ENCODE data around the gene HNF1B. TPM values are rescaled to one million over a fixed set of nuclear protein-coding genes. Genes with fewer than 3 reads are reported as not detected.

HNF1B gene
- total and polyA plus RNA-seq, 10 of the 15 experiments (the other 5 are each of a cell fraction or from before 2014, with no cell fraction given), result 0.51 to 12.7 (median 1.9) TPM

DNA sequence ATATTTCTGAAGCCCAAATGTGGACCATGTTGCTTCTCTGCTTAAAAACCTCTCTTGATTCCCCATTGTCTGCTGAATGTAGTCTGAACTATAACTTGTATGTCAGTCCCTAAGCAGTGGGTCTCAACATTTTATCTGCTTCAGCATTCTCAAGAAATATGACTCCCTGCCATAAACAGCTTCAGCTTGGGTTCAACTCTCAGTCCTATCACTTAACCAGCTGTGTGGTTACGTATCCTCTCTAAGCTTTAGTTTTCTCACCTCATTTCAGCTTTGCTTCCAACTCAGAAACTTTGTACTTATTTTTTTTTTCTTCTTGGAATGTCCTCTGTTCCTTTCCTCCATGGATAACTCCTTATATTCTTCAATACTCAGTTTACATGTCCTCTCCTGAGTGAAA is 97.0 kb downstream of the HNF1B start:
- Histone ChIP-seq H3K79me2 (ENCODE audit: control insufficient read depth, insufficient read depth, low read length) (peaks cover 4% of the 10 kb centered on the region), H3K4me3 (no peak overlapping the region), H3K9me3 (replicated peaks; ENCODE audit: control insufficient read depth, insufficient read depth, low read length) (no peaks in the 10 kb centered on the region), H3K4me2 (ENCODE audit: control insufficient read depth, insufficient read depth) (no peak overlapping the region), H3K36me3 (ENCODE audit: control insufficient read depth in 2 of 2, insufficient read depth in 2 of 2, low read length in 1 of 2) (no peaks in the 10 kb centered on the region), H3K9ac (ENCODE audit: control insufficient read depth, insufficient read depth, low read length) (no peak overlapping the region), H2AFZ (ENCODE audit: control insufficient read depth, low read depth, low read length) (no peak overlapping the region), H3K4me1 (ENCODE audit: control insufficient read depth, insufficient read depth, low read length) (no peaks in the 10 kb centered on the region), H3K27ac (ENCODE audit: control insufficient read depth, insufficient read depth) (no peak overlapping the region), H3K27me3 (replicated peaks in 1 of 2; ENCODE audit: control insufficient read depth in 2 of 2, insufficient read depth in 2 of 2, low read length in 1 of 2) (no peaks in the 10 kb centered on the region; a peak in 1 of 4 replicates), H4K20me1 (ENCODE audit: control insufficient read depth, insufficient read depth) (no peaks in the 10 kb centered on the region)
- DNase-seq (ENCODE audit: low read depth, low spot score), result no peak
- ChIA-PET POLR2A (interaction anchor here (0.6 kb wide), 1 partner anchor 1001 kb away, joined by 4 read pairs; no protein-coding TSS in a partner anchor), RAD21 (ENCODE audit: unreplicated experiment) (interaction anchor here (0.8 to 2.9 kb wide), 5 partner anchors 132 to 168 kb away, joined by 3 to 12 read pairs (median 3); no protein-coding TSS in a partner anchor), CTCF (interaction anchor here (0.8 to 3.8 kb wide), 4 partner anchors 9 to 171 kb away, joined by 3 to 38 read pairs (median 6); no protein-coding TSS in a partner anchor), SMC1A (ENCODE audit: uncharacterized antibody, unreplicated experiment) (interaction anchor here (1.0 to 3.0 kb wide), 4 partner anchors 12 to 168 kb away, joined by 4 to 17 read pairs (median 6); no protein-coding TSS in a partner anchor)
- no TSS peak for BruUV-seq (replicated peaks)
- intact Hi-C loops (cut with micrococcal nuclease; ENCODE audit: unreplicated experiment) (loop anchor here (10.0 kb wide), 1 partner anchor 47 kb away; no protein-coding TSS in a partner anchor), in situ Hi-C loops (cut with MboI) (loop anchor here (5.0 kb wide), 1 partner anchor 144 kb away; no protein-coding TSS in a partner anchor)
- WGBS (ENCODE audit: insufficient coverage, insufficient replicate concordance, low lambda C conversion rate, missing lambda C conversion rate), result 40% methylated on average over 1 of the region's 1 CpG
- ATAC-seq, result no peak
- FAIRE-seq, result no peak
- TF ChIP-seq ZZZ3 (IDR thresholded peaks at IDR 0.05; ENCODE audit: control insufficient read depth, insufficient read length, low read depth) (no peak), SMARCA5 (IDR thresholded peaks at IDR 0.05) (no peak), KDM1A (IDR thresholded peaks at IDR 0.05; ENCODE audit: borderline replicate concordance) (no peak), JUNB (IDR thresholded peaks at IDR 0.05) (no peak), SUPT20H (IDR thresholded peaks at IDR 0.05; ENCODE audit: borderline replicate concordance, control insufficient read depth, low read depth, low read length) (no peak), MEF2B (IDR thresholded peaks at IDR 0.05; ENCODE audit: partially characterized antibody, poor library complexity, severe bottlenecking) (no peak), HDAC6 (IDR thresholded peaks at IDR 0.05; ENCODE audit: unreplicated experiment) (no peak), ZSCAN29 (IDR thresholded peaks at IDR 0.05) (no peak), PAX5 (IDR thresholded peaks at IDR 0.05; ENCODE audit: borderline replicate concordance, low read depth, low read length) (no peak), JUND (IDR thresholded peaks at IDR 0.05; ENCODE audit: low read depth, low read length) (no peak)
- TF ChIP-seq, protein P1, sequence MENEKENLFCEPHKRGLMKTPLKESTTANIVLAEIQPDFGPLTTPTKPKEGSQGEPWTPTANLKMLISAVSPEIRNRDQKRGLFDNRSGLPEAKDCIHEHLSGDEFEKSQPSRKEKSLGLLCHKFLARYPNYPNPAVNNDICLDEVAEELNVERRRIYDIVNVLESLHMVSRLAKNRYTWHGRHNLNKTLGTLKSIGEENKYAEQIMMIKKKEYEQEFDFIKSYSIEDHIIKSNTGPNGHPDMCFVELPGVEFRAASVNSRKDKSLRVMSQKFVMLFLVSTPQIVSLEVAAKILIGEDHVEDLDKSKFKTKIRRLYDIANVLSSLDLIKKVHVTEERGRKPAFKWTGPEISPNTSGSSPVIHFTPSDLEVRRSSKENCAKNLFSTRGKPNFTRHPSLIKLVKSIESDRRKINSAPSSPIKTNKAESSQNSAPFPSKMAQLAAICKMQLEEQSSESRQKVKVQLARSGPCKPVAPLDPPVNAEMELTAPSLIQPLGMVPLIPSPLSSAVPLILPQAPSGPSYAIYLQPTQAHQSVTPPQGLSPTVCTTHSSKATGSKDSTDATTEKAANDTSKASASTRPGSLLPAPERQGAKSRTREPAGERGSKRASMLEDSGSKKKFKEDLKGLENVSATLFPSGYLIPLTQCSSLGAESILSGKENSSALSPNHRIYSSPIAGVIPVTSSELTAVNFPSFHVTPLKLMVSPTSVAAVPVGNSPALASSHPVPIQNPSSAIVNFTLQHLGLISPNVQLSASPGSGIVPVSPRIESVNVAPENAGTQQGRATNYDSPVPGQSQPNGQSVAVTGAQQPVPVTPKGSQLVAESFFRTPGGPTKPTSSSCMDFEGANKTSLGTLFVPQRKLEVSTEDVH (IDR thresholded peaks at IDR 0.05; ENCODE audit: low read depth, partially characterized antibody), result no peak
- TF ChIP-seq, protein P2, sequence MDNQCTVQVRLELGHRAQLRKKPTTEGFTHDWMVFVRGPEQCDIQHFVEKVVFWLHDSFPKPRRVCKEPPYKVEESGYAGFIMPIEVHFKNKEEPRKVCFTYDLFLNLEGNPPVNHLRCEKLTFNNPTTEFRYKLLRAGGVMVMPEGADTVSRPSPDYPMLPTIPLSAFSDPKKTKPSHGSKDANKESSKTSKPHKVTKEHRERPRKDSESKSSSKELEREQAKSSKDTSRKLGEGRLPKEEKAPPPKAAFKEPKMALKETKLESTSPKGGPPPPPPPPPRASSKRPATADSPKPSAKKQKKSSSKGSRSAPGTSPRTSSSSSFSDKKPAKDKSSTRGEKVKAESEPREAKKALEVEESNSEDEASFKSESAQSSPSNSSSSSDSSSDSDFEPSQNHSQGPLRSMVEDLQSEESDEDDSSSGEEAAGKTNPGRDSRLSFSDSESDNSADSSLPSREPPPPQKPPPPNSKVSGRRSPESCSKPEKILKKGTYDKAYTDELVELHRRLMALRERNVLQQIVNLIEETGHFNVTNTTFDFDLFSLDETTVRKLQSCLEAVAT (IDR thresholded peaks at IDR 0.05), result no peak
